GM23248 (cell line): ENCODE results near the gene NHEJ1. TPM values are rescaled to one million over a fixed set of nuclear protein-coding genes. Genes with fewer than 3 reads are reported as not detected.

Experiments used
- DNase-seq: peaks from one replicate; pipeline ENCODE4 v3.0.0-alpha.2; 2015
- H2AFZ ChIP-seq: fragments of 200-600 bp; sonication (generic); 2 replicates; pipeline ENCODE4 v1.6.1; 2016; ENCODE audit warnings: antibody characterized with exemption
- H3F3A ChIP-seq: fragments of 200-600 bp; sonication (generic); 2 replicates; pipeline ENCODE4 v1.6.1; 2016; ENCODE audit warnings: mild to moderate bottlenecking, antibody characterized with exemption, mixed run types; ENCODE audit not compliant: insufficient read depth
- H3K27ac ChIP-seq: fragments of 200-600 bp; sonication (generic); 2 replicates; pipeline ENCODE4 v1.5.1; 2016; ENCODE audit warnings: mild to moderate bottlenecking
- H3K27me3 ChIP-seq: fragments of 200-600 bp; sonication (generic); replicated peaks from 2 replicates; pipeline ENCODE4 v1.6.1; 2016; ENCODE audit warnings: mild to moderate bottlenecking; ENCODE audit not compliant: insufficient read depth
- H3K36me3 ChIP-seq: fragments of 200-600 bp; sonication (generic); 2 replicates; pipeline ENCODE4 v1.6.1; 2016; ENCODE audit warnings: low read depth, mild to moderate bottlenecking
- H3K4me1 ChIP-seq: fragments of 200-600 bp; sonication (generic); 2 replicates; pipeline ENCODE4 v1.6.1; 2016; ENCODE audit warnings: mild to moderate bottlenecking; ENCODE audit not compliant: insufficient read depth
- H3K4me2 ChIP-seq: fragments of 200-600 bp; sonication (generic); one replicate; pipeline ENCODE4 v1.6.1; 2016; ENCODE audit warnings: mild to moderate bottlenecking; ENCODE audit not compliant: unreplicated experiment
- H3K4me3 ChIP-seq: fragments of 200-600 bp; sonication (generic); 2 replicates; pipeline ENCODE4 v1.5.1; 2016; ENCODE audit warnings: mild to moderate bottlenecking
- H3K79me2 ChIP-seq: fragments of 200-600 bp; sonication (generic); 2 replicates; pipeline ENCODE4 v1.6.1; 2016; ENCODE audit warnings: mild to moderate bottlenecking; ENCODE audit not compliant: insufficient read depth
- H3K9ac ChIP-seq: fragments of 200-600 bp; sonication (generic); 2 replicates; pipeline ENCODE4 v1.6.1; 2016; ENCODE audit warnings: mild to moderate bottlenecking
- H3K9me2 ChIP-seq: fragments of 200-600 bp; sonication (generic); 2 replicates; pipeline ENCODE4 v1.6.1; 2016; ENCODE audit warnings: mixed run types, mild to moderate bottlenecking, moderate library complexity; ENCODE audit not compliant: insufficient read depth
- H3K9me3 ChIP-seq: fragments of 200-600 bp; sonication (generic); one replicate; pipeline ENCODE4 v1.6.1; 2017; ENCODE audit warnings: low read depth
- H4K20me1 ChIP-seq: fragments of 200-600 bp; sonication (generic); 2 replicates; pipeline ENCODE4 v1.6.0; 2016; ENCODE audit not compliant: insufficient read depth
- EZH2 ChIP-seq: fragments of 200-600 bp; sonication (generic); IDR thresholded peaks from 2 replicates; pipeline ENCODE4 v1.6.1; 2018; ENCODE audit warnings: antibody characterized with exemption, mild to moderate bottlenecking; ENCODE audit not compliant: insufficient read depth, poor library complexity, severe bottlenecking
- EZH2phosphoT487 ChIP-seq: fragments of 200-600 bp; sonication (generic); IDR thresholded peaks from 2 replicates; pipeline ENCODE4 v1.6.1; 2018; ENCODE audit warnings: antibody characterized with exemption, moderate library complexity, mild to moderate bottlenecking, low read depth; ENCODE audit not compliant: insufficient read depth
- WGBS, 2 experiments: methylation state at CpG; one replicate each; pipeline ENCODE4 v1.1.6; 2015 to 2017; ENCODE audit warnings: low lambda C conversion rate in 2 of 2, low coverage in 1 of 2; ENCODE audit errors: missing lambda C conversion rate in 2 of 2; 5-methylcytosine and 5-hydroxymethylcytosine counted together
- in situ Hi-C: fragments of 300-500 bp; cut with MboI; formaldehyde crosslinking; loops from 2 replicates; pipeline ENCODE4 v1.15.0; 2020
- polyA plus RNA-seq: library from polyadenylated mRNA; unstranded; fragments of >200 nt; fragmentation: Nextera tagmentation; extraction: Ambion mirVana; gene quantifications from 2 replicates; pipeline ENCODE4 v1.2.1, GENCODE V29; 2016
- total RNA-seq: library from RNA; depleted of rRNA; stranded (reverse); fragments of >200 nt; shearing (Covaris generic); gene quantifications from 2 replicates; pipeline ENCODE4 v1.2.3, GENCODE V29; 2014

NHEJ1 gene
- total and polyA plus RNA-seq, 2 experiments from 2014 or later = 8.3 to 16.1 TPM

DNA sequence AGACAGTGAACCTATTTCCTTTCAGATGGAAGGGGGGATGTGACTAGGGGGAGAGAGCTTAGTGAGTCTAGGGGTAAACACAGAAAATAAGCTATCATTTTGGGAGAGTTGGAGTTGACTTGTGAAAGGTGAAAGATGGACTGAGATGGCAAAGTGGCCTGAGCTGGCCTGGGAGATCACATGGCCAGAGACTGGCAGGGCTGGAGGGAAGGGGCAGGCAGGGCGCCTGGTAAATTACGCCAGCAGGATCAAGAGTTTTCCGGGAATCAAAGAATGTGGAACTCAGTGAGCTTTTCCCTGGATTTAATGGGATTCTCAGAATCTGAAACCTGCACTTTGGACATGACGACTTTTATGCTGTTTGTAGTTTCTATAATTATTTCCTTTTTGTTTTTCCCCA is 118.5 kb downstream of the NHEJ1 start:
- H2AFZ ChIP-seq = no peak overlapping the region

GRCh38 chr2:219041252-219041651 is 119.4 kb downstream of the NHEJ1 start, which contains the start of gene CFAP65:
CFAP65 (minus strand) TSS chr2:219041516; CDS start chr2:219039048, 2,468 bp downstream.
- no peaks in the 10 kb centered on the region for H3F3A ChIP-seq
- H2AFZ ChIP-seq = peak within 1 kb of the TSS; percentile 78
- H3K9ac ChIP-seq = no peak within 1 kb of the TSS
- no peak within 1 kb of the TSS for H3K27ac ChIP-seq
- H3K4me3 ChIP-seq = peak within 1 kb of the TSS; percentile 68
- no peaks in the 10 kb centered on the region for H4K20me1 ChIP-seq
- no peaks in the 10 kb centered on the region for H3K4me1 ChIP-seq
- no peaks in the 10 kb centered on the region for H3K36me3 ChIP-seq
- H3K79me2 ChIP-seq = no peaks in the 10 kb centered on the region
- peak; percentile 70 for DNase-seq
- H3K27me3 ChIP-seq = peaks cover 45% of the 10 kb centered on the region
- no peaks in the 10 kb centered on the region for H3K9me2 ChIP-seq
- H3K9me3 ChIP-seq = no peaks in the 10 kb centered on the region
- H3K4me2 ChIP-seq = peak within 1 kb of the TSS; percentile 86
- in situ Hi-C loops = no loop called here
- 3 to 5% methylated on average over 21 of the region's 21 CpGs for WGBS, 2 experiments
- TF ChIP-seq EZH2phosphoT487 = no peak
- no peak for TF ChIP-seq EZH2

More for the DNA sequence above, 118.5 kb downstream of the NHEJ1 start:
- in situ Hi-C loops = no loop called here
- H3F3A ChIP-seq = no peaks in the 10 kb centered on the region
- TF ChIP-seq EZH2 (no peak), EZH2phosphoT487 (no peak)
- no peaks in the 10 kb centered on the region for H4K20me1 ChIP-seq
- H3K9me2 ChIP-seq = no peaks in the 10 kb centered on the region
- no peaks in the 10 kb centered on the region for H3K36me3 ChIP-seq
- no peak overlapping the region for H3K9ac ChIP-seq
- 46 to 57% methylated on average over 4 of the region's 4 CpGs for whole genome bisulfite sequencing, 2 experiments
- no peaks in the 10 kb centered on the region for H3K4me1 ChIP-seq
- no peak overlapping the region for H3K4me3 ChIP-seq
- no peak overlapping the region for H3K27ac ChIP-seq
- no peak overlapping the region for H3K4me2 ChIP-seq
- H3K79me2 ChIP-seq = no peaks in the 10 kb centered on the region
- peaks cover 48% of the 10 kb centered on the region for H3K27me3 ChIP-seq
- H3K9me3 ChIP-seq = no peaks in the 10 kb centered on the region
- DNase-seq = no peak

- no peaks in the 10 kb centered on the region for H3K36me3 ChIP-seq
- 0 to 8% methylated on average over 1 of the region's 1 CpG for WGBS, 2 experiments
- in situ Hi-C loops = no loop called here
Observed at GRCh38 chr2:219038600-219038999, 122.0 kb downstream of the NHEJ1 start.

GRCh38 chr2:219037783-219038499 is 122.7 kb downstream of the NHEJ1 start:
- TF ChIP-seq EZH2 (no peak), EZH2phosphoT487 (no peak)
- WGBS, 2 experiments = 26 to 28% methylated on average over 8 of the region's 8 CpGs

More at GRCh38 chr2:219038600-219038999, 122.0 kb downstream of the NHEJ1 start:
- no peaks in the 10 kb centered on the region for H3F3A ChIP-seq
- no peaks in the 10 kb centered on the region for H3K79me2 ChIP-seq
- H4K20me1 ChIP-seq = no peaks in the 10 kb centered on the region
- H3K27me3 ChIP-seq = peaks cover 64% of the 10 kb centered on the region
- TF ChIP-seq EZH2 (no peak), EZH2phosphoT487 (no peak)
- no peak overlapping the region for H2AFZ ChIP-seq
- H3K4me2 ChIP-seq = no peak overlapping the region
- H3K9ac ChIP-seq = no peak overlapping the region
- no peak for DNase-seq
- no peak overlapping the region for H3K27ac ChIP-seq
- no peaks in the 10 kb centered on the region for H3K9me3 ChIP-seq
- no peak overlapping the region for H3K4me3 ChIP-seq
- H3K9me2 ChIP-seq = no peaks in the 10 kb centered on the region
- H3K4me1 ChIP-seq = no peaks in the 10 kb centered on the region

More at GRCh38 chr2:219037783-219038499, 122.7 kb downstream of the NHEJ1 start:
- no peak overlapping the region for H3K4me3 ChIP-seq
- H3K79me2 ChIP-seq = no peaks in the 10 kb centered on the region
- no peaks in the 10 kb centered on the region for H3F3A ChIP-seq
- H3K36me3 ChIP-seq = no peaks in the 10 kb centered on the region
- no peaks in the 10 kb centered on the region for H3K9me2 ChIP-seq
- peaks cover 71% of the 10 kb centered on the region for H3K27me3 ChIP-seq
- H3K4me2 ChIP-seq = no peak overlapping the region
- H3K9ac ChIP-seq = no peak overlapping the region
- no peak overlapping the region for H3K27ac ChIP-seq
- H3K4me1 ChIP-seq = no peaks in the 10 kb centered on the region
- H2AFZ ChIP-seq = no peak overlapping the region
- no peaks in the 10 kb centered on the region for H4K20me1 ChIP-seq
- no peaks in the 10 kb centered on the region for H3K9me3 ChIP-seq
- no peak for DNase-seq
- in situ Hi-C loops = no loop called here
